ENCODE data around the gene GNAQ. TPM values are rescaled to one million over a fixed set of nuclear protein-coding genes. Genes with fewer than 3 reads are reported as not detected.

The GNAQ gene
- total and polyA plus RNA-seq, 2 experiments from 2014 or later, result 21.1 to 43.1 TPM

- Histone ChIP-seq H4K20me1 (replicated peaks; ENCODE audit: insufficient read depth) (no peaks in the 10 kb centered on the region), H3F3A (replicated peaks; ENCODE audit: low read depth) (no peaks in the 10 kb centered on the region), H3K4me3 (no peak overlapping the region), H3K9me2 (ENCODE audit: insufficient read depth) (peaks cover 5% of the 10 kb centered on the region; the same call in 1 of the 2 replicates), H3K79me2 (replicated peaks; ENCODE audit: insufficient read depth) (no peaks in the 10 kb centered on the region), H3K4me1 (ENCODE audit: insufficient read depth) (no peaks in the 10 kb centered on the region), H3K27me3 (ENCODE audit: insufficient read depth) (no peaks in the 10 kb centered on the region), H3K27ac (ENCODE audit: low read depth) (no peak overlapping the region), H3K36me3 (ENCODE audit: insufficient read depth) (no peaks in the 10 kb centered on the region), H2AFZ (no peak overlapping the region), H3K4me2 (no peak overlapping the region)
- no peak for TF ChIP-seq REST (IDR thresholded peaks at IDR 0.05; ENCODE audit: unreplicated experiment)
- no peak for TF ChIP-seq EZH2phosphoT487 (IDR thresholded peaks at IDR 0.05; ENCODE audit: unreplicated experiment)
- no peak for TF ChIP-seq NANOG (IDR thresholded peaks at IDR 0.05; ENCODE audit: borderline replicate concordance)
- no peak for TF ChIP-seq CTCF (conservative IDR thresholded peaks at IDR 0.05; ENCODE audit: low read depth in 2 of 2)
- no peak for TF ChIP-seq CREB1 (CRISPR knock-in tag; IDR thresholded peaks at IDR 0.05; ENCODE audit: low read depth)
- no peak for TF ChIP-seq ZNF114 (CRISPR knock-in tag; IDR thresholded peaks at IDR 0.05)
- TF ChIP-seq ZNF462 (CRISPR knock-in tag; IDR thresholded peaks at IDR 0.05), result no peak
- TF ChIP-seq ZNF331 (CRISPR knock-in tag; IDR thresholded peaks at IDR 0.05; ENCODE audit: low read depth), result no peak
- no peak for TF ChIP-seq JUNB (IDR thresholded peaks at IDR 0.05; ENCODE audit: unreplicated experiment)
- TF ChIP-seq ETS1 (IDR thresholded peaks at IDR 0.05), result no peak
- TF ChIP-seq STAT1 (IDR thresholded peaks at IDR 0.05; ENCODE audit: unreplicated experiment), result no peak
- TF ChIP-seq EZH2 (IDR thresholded peaks at IDR 0.05; ENCODE audit: low read depth, unreplicated experiment), result no peak
- TF ChIP-seq POLR2AphosphoS5 (IDR thresholded peaks at IDR 0.05; ENCODE audit: low read depth), result no peak
- H3K27me3 Mint-ChIP-seq (ENCODE audit: insufficient read depth, low read depth, poor library complexity), result no peaks in the 10 kb centered on the region
- no peak for DNase-seq (ENCODE audit: low spot score)
- H3K4me1 Mint-ChIP-seq, result peaks cover 6% of the 10 kb centered on the region; the same call in 2 of the 3 replicates
- H3K27ac Mint-ChIP-seq, result no peak overlapping the region
- no peak overlapping the region for H3K4me3 Mint-ChIP-seq
- H3K36me3 Mint-ChIP-seq (ENCODE audit: low read depth), result peaks cover 28% of the 10 kb centered on the region
- ATAC-seq, result no peak
- H3K9me3 Mint-ChIP-seq, result peaks cover 34% of the 10 kb centered on the region
Observed at GRCh38 chr9:77708064-77708815, 323.4 kb downstream of the GNAQ start.
